Activated naive CD8-positive, alpha-beta T cell (primary cell): Measurements from ENCODE around the gene CWC22.
A peak's percentile ranks its signal among the peaks of the same experiment; 100 is the strongest.
"Not testable (repeated sequence)": the region's sequence is repeated elsewhere in the genome, so short reads cannot be mapped to it uniquely, and the experiment has no call there.

Source experiments
- H3K27ac Mint-ChIP-seq: one replicate; pipeline ENCODE4 v1.8.0; 2021; ENCODE audit warnings: mixed read lengths
- H3K27me3 Mint-ChIP-seq: one replicate; pipeline ENCODE4 v1.8.0; 2021; ENCODE audit warnings: mixed read lengths
- H3K36me3 Mint-ChIP-seq: one replicate; pipeline ENCODE4 v1.8.0; 2021; ENCODE audit warnings: mixed read lengths
- H3K4me1 Mint-ChIP-seq: one replicate; pipeline ENCODE4 v1.8.0; 2021; ENCODE audit warnings: low read depth, mixed read lengths
- H3K4me3 Mint-ChIP-seq: one replicate; pipeline ENCODE4 v1.8.0; 2021; ENCODE audit warnings: mild to moderate bottlenecking, mixed read lengths
- H3K9me3 Mint-ChIP-seq: one replicate; pipeline ENCODE4 v1.8.0; 2021; ENCODE audit warnings: low read depth, mixed read lengths

CWC22 gene

GRCh38 chr2:180006781-180007579 lies at the start of gene CWC22:
CWC22 (minus strand) TSS chr2:180007297; CDS start chr2:179993341, 13,956 bp downstream.
- Mint-ChIP-seq H3K4me3 (peak within 1 kb of the TSS; percentile 95), H3K9me3 (no peaks in the 10 kb centered on the region)

GRCh38 chr2:180056367-180057118 lies 49.4 kb upstream of the CWC22 start:
- no peak overlapping the region for H3K4me3 Mint-ChIP-seq
- H3K27me3 Mint-ChIP-seq: peaks cover 4% of the 10 kb centered on the region
- no peaks in the 10 kb centered on the region for H3K4me1 Mint-ChIP-seq
- no peak overlapping the region for H3K27ac Mint-ChIP-seq
- H3K9me3 Mint-ChIP-seq: no peaks in the 10 kb centered on the region
- H3K36me3 Mint-ChIP-seq: no peaks in the 10 kb centered on the region

More at GRCh38 chr2:180006781-180007579, at the start of gene CWC22:
- H3K27me3 Mint-ChIP-seq: no peaks in the 10 kb centered on the region
- peaks cover 43% of the 10 kb centered on the region for H3K4me1 Mint-ChIP-seq
- H3K27ac Mint-ChIP-seq: peak within 1 kb of the TSS; percentile 99
- peaks cover 2% of the 10 kb centered on the region for H3K36me3 Mint-ChIP-seq

- not testable (repeated sequence) for H3K27me3 Mint-ChIP-seq, H3K36me3 Mint-ChIP-seq, H3K4me3 Mint-ChIP-seq, H3K9me3 Mint-ChIP-seq, H3K27ac Mint-ChIP-seq, H3K4me1 Mint-ChIP-seq
Measured at GRCh38 chr2:180054576-180054975, 47.5 kb upstream of the CWC22 start.

- no peaks in the 10 kb centered on the region for H3K4me1 Mint-ChIP-seq
- H3K4me3 Mint-ChIP-seq: no peak overlapping the region
- H3K27ac Mint-ChIP-seq: no peak overlapping the region
- no peaks in the 10 kb centered on the region for H3K36me3 Mint-ChIP-seq
- no peaks in the 10 kb centered on the region for H3K9me3 Mint-ChIP-seq
- H3K27me3 Mint-ChIP-seq: peaks cover 8% of the 10 kb centered on the region
Measured at GRCh38 chr2:180050246-180050645, 43.1 kb upstream of the CWC22 start.

- H3K4me1 Mint-ChIP-seq: no peaks in the 10 kb centered on the region
- no peak overlapping the region for H3K27ac Mint-ChIP-seq
- H3K9me3 Mint-ChIP-seq: no peaks in the 10 kb centered on the region
- no peaks in the 10 kb centered on the region for H3K36me3 Mint-ChIP-seq
- no peak overlapping the region for H3K4me3 Mint-ChIP-seq
- peaks cover 16% of the 10 kb centered on the region for H3K27me3 Mint-ChIP-seq
Measured at GRCh38 chr2:180048251-180048650, 41.2 kb upstream of the CWC22 start.

GRCh38 chr2:180046776-180047175 lies 39.7 kb upstream of the CWC22 start:
- no peaks in the 10 kb centered on the region for H3K9me3 Mint-ChIP-seq
- peaks cover 17% of the 10 kb centered on the region for H3K27me3 Mint-ChIP-seq
- no peak overlapping the region for H3K27ac Mint-ChIP-seq
- no peaks in the 10 kb centered on the region for H3K4me1 Mint-ChIP-seq
- no peaks in the 10 kb centered on the region for H3K36me3 Mint-ChIP-seq
- H3K4me3 Mint-ChIP-seq: no peak overlapping the region

GRCh38 chr2:180046202-180046601 lies 39.1 kb upstream of the CWC22 start:
- Mint-ChIP-seq H3K4me1 (no peaks in the 10 kb centered on the region), H3K9me3 (no peaks in the 10 kb centered on the region), H3K27me3 (peaks cover 17% of the 10 kb centered on the region), H3K27ac (no peak overlapping the region), H3K4me3 (no peak overlapping the region), H3K36me3 (no peaks in the 10 kb centered on the region)

- no peaks in the 10 kb centered on the region for H3K36me3 Mint-ChIP-seq
- peaks cover 25% of the 10 kb centered on the region for H3K27me3 Mint-ChIP-seq
- no peaks in the 10 kb centered on the region for H3K9me3 Mint-ChIP-seq
- H3K4me1 Mint-ChIP-seq: no peaks in the 10 kb centered on the region
- H3K4me3 Mint-ChIP-seq: no peak overlapping the region
- H3K27ac Mint-ChIP-seq: no peak overlapping the region
Measured at GRCh38 chr2:180040146-180040925, 33.2 kb upstream of the CWC22 start.

- Mint-ChIP-seq H3K9me3 (no peaks in the 10 kb centered on the region), H3K4me3 (no peak overlapping the region), H3K36me3 (no peaks in the 10 kb centered on the region), H3K27ac (no peak overlapping the region), H3K4me1 (no peaks in the 10 kb centered on the region), H3K27me3 (peaks cover 22% of the 10 kb centered on the region)
Measured at GRCh38 chr2:180038997-180039396, 31.9 kb upstream of the CWC22 start.

- Mint-ChIP-seq H3K27ac (no peak overlapping the region), H3K36me3 (peaks cover 3% of the 10 kb centered on the region), H3K27me3 (peaks cover 22% of the 10 kb centered on the region), H3K9me3 (peaks cover 19% of the 10 kb centered on the region), H3K4me3 (no peak overlapping the region), H3K4me1 (no peaks in the 10 kb centered on the region)
Measured at GRCh38 chr2:180033993-180034894, 27.1 kb upstream of the CWC22 start.

- peaks cover 31% of the 10 kb centered on the region for H3K9me3 Mint-ChIP-seq
- H3K27me3 Mint-ChIP-seq: peaks cover 21% of the 10 kb centered on the region
- H3K4me1 Mint-ChIP-seq: no peaks in the 10 kb centered on the region
- H3K4me3 Mint-ChIP-seq: no peak overlapping the region
- no peak overlapping the region for H3K27ac Mint-ChIP-seq
- peaks cover 6% of the 10 kb centered on the region for H3K36me3 Mint-ChIP-seq
Measured at GRCh38 chr2:180029575-180029974, 22.5 kb upstream of the CWC22 start.

GRCh38 chr2:180021850-180022249 lies 14.8 kb upstream of the CWC22 start:
- Mint-ChIP-seq H3K27me3 (peaks cover 11% of the 10 kb centered on the region), H3K36me3 (no peaks in the 10 kb centered on the region), H3K27ac (no peak overlapping the region), H3K9me3 (no peaks in the 10 kb centered on the region), H3K4me3 (no peak overlapping the region), H3K4me1 (no peaks in the 10 kb centered on the region)

GRCh38 chr2:180017784-180018183 lies 10.7 kb upstream of the CWC22 start:
- H3K4me3 Mint-ChIP-seq: no peak overlapping the region
- H3K4me1 Mint-ChIP-seq: no peaks in the 10 kb centered on the region
- H3K36me3 Mint-ChIP-seq: no peaks in the 10 kb centered on the region
- H3K27ac Mint-ChIP-seq: no peak overlapping the region
- no peaks in the 10 kb centered on the region for H3K9me3 Mint-ChIP-seq
- peaks cover 8% of the 10 kb centered on the region for H3K27me3 Mint-ChIP-seq

- peaks cover 8% of the 10 kb centered on the region for H3K27me3 Mint-ChIP-seq
- no peaks in the 10 kb centered on the region for H3K4me1 Mint-ChIP-seq
- H3K4me3 Mint-ChIP-seq: no peak overlapping the region
- H3K27ac Mint-ChIP-seq: no peak overlapping the region
- H3K36me3 Mint-ChIP-seq: no peaks in the 10 kb centered on the region
- H3K9me3 Mint-ChIP-seq: no peaks in the 10 kb centered on the region
Measured at GRCh38 chr2:180016937-180017336, 9.8 kb upstream of the CWC22 start.
